RWPE2 (cell line): ENCODE results near the gene LZTFL1.
A peak's percentile ranks its signal among the peaks of the same experiment; 100 is the strongest.

Experiments
- ATAC-seq: fragments of 200-7000 bp; cut with Tn5 transposase; 3 replicates; pipeline ENCODE4 v1.9.1; 2021; ENCODE audit warnings: low read depth
- DNase-seq: peaks from one replicate; pipeline ENCODE4 v3.0.0-alpha.2; 2020; ENCODE audit warnings: low spot score
- H3K27ac ChIP-seq: fragments of 450-650 bp; 2 replicates; pipeline ENCODE4 v1.5.1; 2017; ENCODE audit warnings: mild to moderate bottlenecking; ENCODE audit not compliant: poor library complexity, severe bottlenecking
- H3K27me3 ChIP-seq: fragments of 250-450 bp; sonication (Bioruptor Pico); 2 replicates; pipeline ENCODE4 v1.5.1; 2021; ENCODE audit warnings: mild to moderate bottlenecking, moderate library complexity; ENCODE audit not compliant: insufficient read depth, poor library complexity, severe bottlenecking
- H3K36me3 ChIP-seq: fragments of 250-450 bp; sonication (Bioruptor Pico); 2 replicates; pipeline ENCODE4 v1.5.1; 2020; ENCODE audit warnings: low read depth, mild to moderate bottlenecking, moderate library complexity
- H3K4me1 ChIP-seq: fragments of 250-450 bp; sonication (Bioruptor Pico); 2 replicates; pipeline ENCODE4 v1.5.1; 2021; ENCODE audit warnings: mild to moderate bottlenecking, moderate library complexity; ENCODE audit not compliant: insufficient read depth, poor library complexity, severe bottlenecking
- H3K4me3 ChIP-seq: fragments of 250-450 bp; sonication (Bioruptor Pico); 2 replicates; pipeline ENCODE4 v1.5.1; 2021; ENCODE audit warnings: mild to moderate bottlenecking, moderate library complexity; ENCODE audit not compliant: severe bottlenecking
- H3K9me3 ChIP-seq: fragments of 250-450 bp; sonication (Bioruptor Pico); 2 replicates; pipeline ENCODE4 v1.5.1; 2021; ENCODE audit warnings: mild to moderate bottlenecking, moderate library complexity; ENCODE audit not compliant: severe bottlenecking
- TF ChIP-seq, protein P1 (sequence below): fragments of 450-650 bp; IDR thresholded peaks from one replicate; pipeline ENCODE4 v1.5.1; 2017; ENCODE audit warnings: mild to moderate bottlenecking, moderate library complexity; ENCODE audit not compliant: poor library complexity, severe bottlenecking

Gene LZTFL1

DNA sequence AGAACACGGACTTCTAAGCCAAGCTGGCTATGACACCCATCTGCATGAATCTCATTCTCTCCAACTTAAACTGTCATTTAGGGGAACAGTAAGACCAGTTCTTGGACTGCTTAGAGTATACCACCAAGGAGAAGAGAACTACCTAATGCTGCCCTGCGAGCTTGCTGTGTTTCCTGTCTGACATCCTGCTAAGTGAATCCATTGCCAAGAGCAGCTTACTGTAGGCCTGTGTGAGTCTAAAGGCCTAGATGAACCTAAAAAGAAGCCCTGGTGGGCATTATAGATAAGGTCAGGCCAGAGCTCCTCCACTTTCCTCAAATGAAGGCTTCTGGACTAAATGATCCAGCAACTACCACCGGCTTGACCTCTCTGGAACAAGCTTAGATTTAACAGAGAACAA is 15.0 kb downstream of the LZTFL1 start:
- no peak for ATAC-seq
- H3K4me1 ChIP-seq = no peaks in the 10 kb centered on the region
- H3K9me3 ChIP-seq = peaks cover 2% of the 10 kb centered on the region
- no peak overlapping the region for H3K4me3 ChIP-seq
- peaks cover 65% of the 10 kb centered on the region for H3K36me3 ChIP-seq
- H3K27me3 ChIP-seq = no peaks in the 10 kb centered on the region
- no peak for DNase-seq
- H3K27ac ChIP-seq = no peak overlapping the region
- TF ChIP-seq, protein P1, sequence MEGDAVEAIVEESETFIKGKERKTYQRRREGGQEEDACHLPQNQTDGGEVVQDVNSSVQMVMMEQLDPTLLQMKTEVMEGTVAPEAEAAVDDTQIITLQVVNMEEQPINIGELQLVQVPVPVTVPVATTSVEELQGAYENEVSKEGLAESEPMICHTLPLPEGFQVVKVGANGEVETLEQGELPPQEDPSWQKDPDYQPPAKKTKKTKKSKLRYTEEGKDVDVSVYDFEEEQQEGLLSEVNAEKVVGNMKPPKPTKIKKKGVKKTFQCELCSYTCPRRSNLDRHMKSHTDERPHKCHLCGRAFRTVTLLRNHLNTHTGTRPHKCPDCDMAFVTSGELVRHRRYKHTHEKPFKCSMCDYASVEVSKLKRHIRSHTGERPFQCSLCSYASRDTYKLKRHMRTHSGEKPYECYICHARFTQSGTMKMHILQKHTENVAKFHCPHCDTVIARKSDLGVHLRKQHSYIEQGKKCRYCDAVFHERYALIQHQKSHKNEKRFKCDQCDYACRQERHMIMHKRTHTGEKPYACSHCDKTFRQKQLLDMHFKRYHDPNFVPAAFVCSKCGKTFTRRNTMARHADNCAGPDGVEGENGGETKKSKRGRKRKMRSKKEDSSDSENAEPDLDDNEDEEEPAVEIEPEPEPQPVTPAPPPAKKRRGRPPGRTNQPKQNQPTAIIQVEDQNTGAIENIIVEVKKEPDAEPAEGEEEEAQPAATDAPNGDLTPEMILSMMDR = no peak

DNA sequence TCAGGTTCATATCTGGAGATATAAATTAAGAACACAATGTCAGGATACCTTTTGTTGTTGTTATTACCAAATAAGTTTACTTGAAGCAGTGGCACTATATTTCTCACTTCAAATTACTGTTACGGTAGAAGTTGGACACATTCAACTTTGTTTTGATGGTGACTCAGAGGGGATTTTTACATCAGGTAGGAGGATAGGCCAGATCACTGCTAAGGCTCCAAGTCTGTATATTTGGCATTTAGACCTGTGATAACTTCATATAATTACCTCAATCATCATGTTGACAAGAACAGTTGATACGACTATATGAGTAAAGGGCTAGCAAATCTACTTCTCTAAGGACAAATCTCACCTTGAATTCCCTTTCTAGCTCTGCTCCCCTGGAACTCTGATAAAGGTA is 15.6 kb downstream of the LZTFL1 start:
- Histone ChIP-seq H3K9me3 (peaks cover 2% of the 10 kb centered on the region), H3K27ac (no peak overlapping the region), H3K27me3 (no peaks in the 10 kb centered on the region), H3K4me3 (no peak overlapping the region), H3K4me1 (no peaks in the 10 kb centered on the region), H3K36me3 (peaks cover 64% of the 10 kb centered on the region)
- no peak for DNase-seq
- no peak for ATAC-seq
- TF ChIP-seq, protein P1 = no peak

DNA sequence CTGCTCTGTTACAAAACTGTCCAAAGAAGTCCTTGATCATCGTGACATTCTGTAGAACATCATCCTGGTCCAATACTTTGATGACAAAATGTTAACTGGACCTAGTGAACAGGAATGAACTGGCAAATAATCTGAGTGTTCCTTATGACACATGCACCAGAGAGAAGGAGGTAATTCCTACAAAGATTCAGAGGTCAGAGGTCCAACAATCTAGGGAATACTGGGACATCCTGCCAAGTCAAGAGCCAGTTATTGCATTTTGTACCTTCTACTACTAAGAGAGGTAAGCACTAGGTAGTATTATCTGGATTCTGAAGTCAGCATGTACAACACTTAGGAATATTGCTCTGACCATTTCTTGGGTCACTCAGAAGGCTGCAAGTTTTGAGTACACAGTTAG is 20.8 kb downstream of the LZTFL1 start:
- TF ChIP-seq, protein P1 = no peak
- Histone ChIP-seq H3K9me3 (peaks cover 5% of the 10 kb centered on the region), H3K27me3 (no peaks in the 10 kb centered on the region), H3K27ac (no peak overlapping the region), H3K36me3 (peaks cover 22% of the 10 kb centered on the region), H3K4me1 (peaks cover 31% of the 10 kb centered on the region), H3K4me3 (no peak overlapping the region)
- no peak for ATAC-seq
- no peak for DNase-seq

DNA sequence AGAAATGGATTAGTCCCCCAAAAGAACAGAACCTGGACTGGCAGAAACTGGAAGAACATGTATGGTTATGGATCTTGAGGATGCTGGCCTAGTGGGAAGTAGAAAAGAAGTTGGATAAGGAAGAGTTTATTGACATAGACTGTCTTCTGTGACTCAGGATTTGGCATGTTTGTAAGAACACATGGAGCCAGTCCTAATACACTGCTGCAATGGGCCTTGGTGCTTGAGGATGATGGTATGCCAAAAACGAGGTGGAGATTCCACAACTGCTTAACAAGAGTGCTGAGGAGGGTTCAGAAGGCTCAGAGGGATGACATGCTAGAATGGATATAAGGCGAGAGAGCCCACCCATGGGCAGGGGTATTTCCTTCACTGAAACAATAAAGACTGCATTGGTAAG is 22.4 kb downstream of the LZTFL1 start:
- Histone ChIP-seq H3K27ac (no peak overlapping the region), H3K4me3 (no peak overlapping the region), H3K4me1 (peaks cover 34% of the 10 kb centered on the region), H3K27me3 (no peaks in the 10 kb centered on the region), H3K36me3 (peaks cover 7% of the 10 kb centered on the region), H3K9me3 (peaks cover 5% of the 10 kb centered on the region)
- ATAC-seq (no peak), DNase-seq (no peak)
- TF ChIP-seq, protein P1 = no peak

DNA sequence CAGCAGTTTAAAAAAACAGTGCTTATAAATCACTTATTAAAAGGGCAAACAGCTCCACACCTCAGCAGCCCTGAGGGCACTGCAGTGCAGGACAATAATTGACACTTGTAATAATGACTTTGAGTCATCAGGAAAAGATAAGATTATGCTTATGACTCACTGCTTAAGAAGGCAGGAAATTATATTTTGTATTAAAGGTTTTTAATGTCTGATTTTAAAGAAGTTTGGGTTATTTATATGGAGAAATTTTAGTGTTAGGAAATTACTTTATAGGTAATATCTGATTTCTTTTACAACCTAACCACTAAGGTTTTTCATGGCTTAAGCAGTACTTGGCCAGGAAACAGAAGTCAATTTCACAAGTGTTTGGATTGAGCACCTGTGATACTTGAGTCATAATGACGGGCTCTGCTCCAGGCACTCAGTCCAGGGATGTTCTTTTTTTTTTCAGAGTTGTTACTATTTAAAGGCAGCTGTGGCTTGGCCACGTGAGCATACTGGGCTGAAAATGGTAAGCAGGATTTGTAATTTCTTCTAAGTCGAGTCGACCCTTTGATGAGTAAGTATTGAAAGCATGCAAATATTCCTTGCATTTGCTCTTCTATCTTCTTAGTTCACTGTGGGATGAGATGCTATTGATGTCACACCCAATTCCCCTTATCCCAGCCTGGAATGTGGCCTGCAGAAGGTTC is 23.9 kb downstream of the LZTFL1 start:
- Histone ChIP-seq H3K36me3 (no peaks in the 10 kb centered on the region), H3K27ac (peak overlapping the region; percentile 75), H3K9me3 (peaks cover 5% of the 10 kb centered on the region), H3K4me1 (peaks cover 34% of the 10 kb centered on the region), H3K4me3 (no peak overlapping the region), H3K27me3 (no peaks in the 10 kb centered on the region)
- DNase-seq = peak; percentile 88
- TF ChIP-seq, protein P1 = no peak
- ATAC-seq = peak; percentile 83
